HEK293T (cell line): ENCODE results near the gene PSMD6.
A peak's percentile ranks its signal among the peaks of the same experiment; 100 is the strongest.

Source experiments
- CTCF ChIA-PET: fragments of 350-600 bp; formaldehyde crosslinking; extraction: SDS; loops from one replicate; lab custom pipeline; 2021; ENCODE audit warnings: antibody characterized with exemption, inconsistent platforms; lab: Yijun Ruan, JAX
- POLR2A ChIA-PET: fragments of 350-600 bp; formaldehyde crosslinking; extraction: SDS; loops from one replicate; lab custom pipeline; 2020; ENCODE audit warnings: antibody characterized with exemption, inconsistent platforms; lab: Yijun Ruan, JAX
- DNase-seq: peaks from one replicate; pipeline ENCODE4 v3.0.0; 2012; ENCODE audit warnings: mixed read lengths; ENCODE audit errors: extremely low spot score
- ARNT ChIP-seq: fragments of 450-650 bp; IDR thresholded peaks from 2 replicates; pipeline ENCODE4 v1.6.1; 2017; ENCODE audit warnings: mild to moderate bottlenecking
- BHLHE40 ChIP-seq: fragments of 450-650 bp; IDR thresholded peaks from 2 replicates; pipeline ENCODE4 v1.6.1; 2016; ENCODE audit warnings: mild to moderate bottlenecking, moderate library complexity, borderline replicate concordance
- CTBP1 ChIP-seq: fragments of 450-650 bp; IDR thresholded peaks from 2 replicates; pipeline ENCODE4 v1.6.1; 2016; ENCODE audit warnings: borderline replicate concordance
- ELF4 ChIP-seq: fragments of 450-650 bp; IDR thresholded peaks from 2 replicates; pipeline ENCODE4 v1.6.1; 2017; ENCODE audit warnings: antibody characterized with exemption
- FOXA1 ChIP-seq: fragments of 450-650 bp; IDR thresholded peaks from 2 replicates; pipeline ENCODE4 v1.6.1; 2016; ENCODE audit warnings: mild to moderate bottlenecking
- FOXK2 ChIP-seq: fragments of 450-650 bp; IDR thresholded peaks from 2 replicates; pipeline ENCODE4 v1.6.1; 2016; ENCODE audit warnings: mild to moderate bottlenecking
- FOXM1 ChIP-seq: fragments of 450-650 bp; IDR thresholded peaks from 2 replicates; pipeline ENCODE4 v1.6.1; 2017; ENCODE audit warnings: mild to moderate bottlenecking, borderline replicate concordance
- HDGF ChIP-seq: fragments of 450-650 bp; IDR thresholded peaks from 2 replicates; pipeline ENCODE4 v1.6.1; 2017; ENCODE audit warnings: antibody characterized with exemption, borderline replicate concordance
- L3MBTL2 ChIP-seq: fragments of 450-650 bp; conservative IDR thresholded peaks from 2 replicates; pipeline ENCODE4 v1.6.1; 2016; ENCODE audit warnings: mild to moderate bottlenecking
- LEF1 ChIP-seq: fragments of 450-650 bp; IDR thresholded peaks from 2 replicates; pipeline ENCODE4 v1.6.1; 2017; ENCODE audit warnings: mild to moderate bottlenecking, borderline replicate concordance
- NFRKB ChIP-seq: fragments of 450-650 bp; IDR thresholded peaks from 2 replicates; pipeline ENCODE4 v1.6.1; 2016; ENCODE audit warnings: mild to moderate bottlenecking, moderate library complexity
- PKNOX1 ChIP-seq: fragments of 450-650 bp; IDR thresholded peaks from 2 replicates; pipeline ENCODE4 v1.6.1; 2016
- SP1 ChIP-seq: fragments of 450-650 bp; IDR thresholded peaks from 2 replicates; pipeline ENCODE4 v1.6.1; 2017
- SUZ12 ChIP-seq: fragments of 450-650 bp; IDR thresholded peaks from 2 replicates; pipeline ENCODE4 v1.6.1; 2016; ENCODE audit warnings: mild to moderate bottlenecking
- TARDBP ChIP-seq: fragments of 450-650 bp; IDR thresholded peaks from 2 replicates; pipeline ENCODE4 v1.6.1; 2016
- ZNF384 ChIP-seq: fragments of 450-650 bp; IDR thresholded peaks from 2 replicates; pipeline ENCODE4 v1.6.1; 2016

The PSMD6 gene

GRCh38 chr3:63972196-63972595, 51.1 kb downstream of the PSMD6 start:
- CTCF ChIA-PET = interaction anchor here (0.6 to 1.5 kb wide), 3 partner anchors 10 to 486 kb away, joined by 3 to 7 read pairs (median 3); no protein-coding TSS in a partner anchor
- POLR2A ChIA-PET = no interaction called here

GRCh38 chr3:63970631-63971475, 52.4 kb downstream of the PSMD6 start:
- ChIA-PET POLR2A (no interaction called here), CTCF (no interaction called here)
- no peak for TF ChIP-seq TARDBP
- no peak for TF ChIP-seq FOXM1
- TF ChIP-seq BHLHE40 = no peak
- no peak for TF ChIP-seq LEF1
- no peak for TF ChIP-seq SP1
- no peak for TF ChIP-seq NFRKB
- TF ChIP-seq ZNF384 = no peak
- DNase-seq = no peak

More at GRCh38 chr3:63972196-63972595, 51.1 kb downstream of the PSMD6 start:
- TF ChIP-seq PKNOX1 (peak; percentile 57), L3MBTL2 (no peak)
- DNase-seq = no peak

- ChIA-PET CTCF (no interaction called here), POLR2A (no interaction called here)
- DNase-seq = no peak
These were observed 53.4 kb downstream of the PSMD6 start for GRCh38 chr3:63969876-63970275.

GRCh38 chr3:63968612-63969350, 54.5 kb downstream of the PSMD6 start:
- POLR2A ChIA-PET = no interaction called here
- DNase-seq = no peak

More at GRCh38 chr3:63969876-63970275, 53.4 kb downstream of the PSMD6 start:
- no peak for TF ChIP-seq L3MBTL2
- peak; percentile 86 for TF ChIP-seq PKNOX1
- no peak for TF ChIP-seq SUZ12

GRCh38 chr3:63967675-63968611, 55.4 kb downstream of the PSMD6 start:
- ChIA-PET CTCF (interaction anchor here (0.5 kb wide), 1 partner anchor 1786 kb away, joined by 4 read pairs; no protein-coding TSS in a partner anchor), POLR2A (no interaction called here)
- peak; percentile 12 for DNase-seq
- TF ChIP-seq CTBP1 (no peak), NFRKB (no peak), FOXA1 (no peak), FOXK2 (no peak), FOXM1 (no peak), SUZ12 (no peak), TARDBP (no peak), ARNT (no peak), L3MBTL2 (no peak), BHLHE40 (no peak), SP1 (no peak), ZNF384 (no peak), HDGF (no peak), ELF4 (no peak), LEF1 (no peak)

More at GRCh38 chr3:63968612-63969350, 54.5 kb downstream of the PSMD6 start:
- no peak for TF ChIP-seq FOXM1
- TF ChIP-seq L3MBTL2 = no peak
- no peak for TF ChIP-seq LEF1
- CTCF ChIA-PET = no interaction called here

- CTCF ChIA-PET = no interaction called here
- POLR2A ChIA-PET = no interaction called here
- no peak for DNase-seq
- TF ChIP-seq ARNT (no peak), FOXM1 (no peak), ZNF384 (no peak), NFRKB (no peak), LEF1 (no peak), FOXA1 (no peak), SP1 (no peak), BHLHE40 (no peak), SUZ12 (no peak), L3MBTL2 (no peak), HDGF (no peak), ELF4 (no peak), PKNOX1 (no peak), TARDBP (no peak), FOXK2 (no peak), CTBP1 (no peak)
These were observed 56.4 kb downstream of the PSMD6 start for GRCh38 chr3:63966871-63967270.
